Endothelial cell (in vitro differentiated cells): Measurements from ENCODE around the gene SLC49A4. TPM values are rescaled to one million over a fixed set of nuclear protein-coding genes. Genes with fewer than 3 reads are reported as not detected.

Experiments
- DNase-seq: peaks from one replicate; pipeline ENCODE4 v3.0.0; 2021; ENCODE audit warnings: low spot score
- H3K27ac Mint-ChIP-seq: one replicate; pipeline ENCODE4 v1.8.0; 2021; ENCODE audit warnings: mixed read lengths, inconsistent platforms; ENCODE audit not compliant: unreplicated experiment
- H3K27me3 Mint-ChIP-seq: one replicate; pipeline ENCODE4 v1.8.0; 2021; ENCODE audit warnings: mild to moderate bottlenecking, moderate library complexity, mixed read lengths, inconsistent platforms; ENCODE audit not compliant: unreplicated experiment
- H3K36me3 Mint-ChIP-seq: one replicate; pipeline ENCODE4 v1.8.0; 2021; ENCODE audit warnings: mild to moderate bottlenecking, low read depth, mixed read lengths, inconsistent platforms; ENCODE audit not compliant: unreplicated experiment
- H3K4me1 Mint-ChIP-seq: one replicate; pipeline ENCODE4 v1.8.0; 2021; ENCODE audit warnings: mild to moderate bottlenecking, mixed read lengths, inconsistent platforms; ENCODE audit not compliant: unreplicated experiment
- H3K4me3 Mint-ChIP-seq: one replicate; pipeline ENCODE4 v1.8.0; 2021; ENCODE audit warnings: mild to moderate bottlenecking, mixed read lengths, inconsistent platforms; ENCODE audit not compliant: unreplicated experiment
- H3K9me3 Mint-ChIP-seq: one replicate; pipeline ENCODE4 v1.8.0; 2021; ENCODE audit warnings: mixed read lengths, inconsistent platforms; ENCODE audit not compliant: unreplicated experiment
- CTCF ChIP-seq: fragments of 200-600 bp; sonication (generic); IDR thresholded peaks from one replicate; pipeline ENCODE4 v1.5.0; 2021; ENCODE audit warnings: antibody characterized with exemption; ENCODE audit not compliant: unreplicated experiment
- total RNA-seq: library from RNA; stranded (reverse); fragmentation: NEBNext Ultra II Directional; extraction: Animal tissue kit (Norgen Biotek cat#: 25700); gene quantifications from one replicate; pipeline ENCODE4 v1.2.1, GENCODE V29; 2021; ENCODE audit not compliant: unreplicated experiment

The SLC49A4 gene
- total RNA-seq, 1 donor from 2014 or later: 10.2 TPM

- H3K4me3 Mint-ChIP-seq: no peak overlapping the region
- no peaks in the 10 kb centered on the region for H3K9me3 Mint-ChIP-seq
- H3K4me1 Mint-ChIP-seq: no peaks in the 10 kb centered on the region
- DNase-seq: no peak
- H3K36me3 Mint-ChIP-seq: no peaks in the 10 kb centered on the region
- H3K27me3 Mint-ChIP-seq: no peaks in the 10 kb centered on the region
- no peak overlapping the region for H3K27ac Mint-ChIP-seq
- TF ChIP-seq CTCF: no peak
Observed at GRCh38 chr3:122929188-122930062, 134.6 kb downstream of the SLC49A4 start.

GRCh38 chr3:122930063-122930997 is 135.5 kb downstream of the SLC49A4 start:
- Mint-ChIP-seq H3K4me3 (no peak overlapping the region), H3K4me1 (no peaks in the 10 kb centered on the region), H3K36me3 (no peaks in the 10 kb centered on the region), H3K9me3 (no peaks in the 10 kb centered on the region), H3K27ac (no peak overlapping the region), H3K27me3 (no peaks in the 10 kb centered on the region)
- TF ChIP-seq CTCF: no peak
- DNase-seq: no peak

Other genes starting within 250 kb of the SLC49A4 start
- 2.7 TPM for gene PARP9, start 230.8 kb upstream of the SLC49A4 start, total RNA-seq
- 6.0 TPM for gene DTX3L, start 230.7 kb upstream of the SLC49A4 start, total RNA-seq
- 0.36 TPM for gene PARP15, start 217.4 kb upstream of the SLC49A4 start, total RNA-seq
- gene PARP14, start 114.2 kb upstream of the SLC49A4 start, total RNA-seq: 41.9 TPM
- gene HSPBAP1, start 1.2 kb upstream of the SLC49A4 start, total RNA-seq: 11.6 TPM
- gene SEMA5B, start 232.7 kb downstream of the SLC49A4 start, total RNA-seq: 1.1 TPM